A673 (cell line): Measurements from ENCODE around the gene LRSAM1.

Experiments used
- CTCF ChIP-seq: fragments of 300-800, 200-600 bp; sonication (generic); conservative IDR thresholded peaks from 2 replicates; pipeline ENCODE4 v1.5.1; 2017; ENCODE audit warnings: low read depth, mild to moderate bottlenecking, antibody characterized with exemption, low read length, moderate library complexity, mixed read lengths
- EZH2 ChIP-seq: fragments of 200-600 bp; sonication (generic); IDR thresholded peaks from 2 replicates; pipeline ENCODE4 v1.6.1; 2017; ENCODE audit warnings: borderline replicate concordance, low read depth, mild to moderate bottlenecking, mixed read lengths, antibody characterized with exemption, low read length; ENCODE audit not compliant: poor library complexity, severe bottlenecking

GRCh38 chr9:127428348-127428747 is 23.0 kb upstream of the LRSAM1 start:
- no peak for TF ChIP-seq CTCF
- TF ChIP-seq EZH2: no peak
